Measurements from ENCODE around the gene DGAT2.

- TF ChIP-seq FOXM1 (IDR thresholded peaks at IDR 0.05; ENCODE audit: borderline replicate concordance, low read depth) (no peak), YY1 (IDR thresholded peaks at IDR 0.05; ENCODE audit: low read depth) (no peak), EP300 (IDR thresholded peaks at IDR 0.05; ENCODE audit: borderline replicate concordance) (no peak), RAD21 (IDR thresholded peaks at IDR 0.05; ENCODE audit: low read depth) (no peak), TAF1 (IDR thresholded peaks at IDR 0.05; ENCODE audit: low read depth) (no peak)
Observed at GRCh38 chr11:75796091-75796435, 27.5 kb downstream of the DGAT2 start.

Data from Ishikawa (cell line).